T-cell (primary cell): ENCODE data around the gene CST8. TPM values are rescaled to one million over a fixed set of nuclear protein-coding genes. Genes with fewer than 3 reads are reported as not detected.

Experiments
- ATAC-seq, 4 experiments: fragments of 200-7000 bp in 3 of 4; fragments of 150-1000 bp in 1 of 4; cut with Tn5 transposase; replicated peaks in 1 of 4; 1 replicate in 3 of 4; 2 replicates in 1 of 4; pipeline ENCODE4 v1.10.0; 2021; ENCODE audit warnings: moderate library complexity in 3 of 4, mild to moderate bottlenecking in 2 of 4, moderate number of reproducible peaks in 1 of 4
- CTCF ChIA-PET, 2 donors: fragments of 300-600 bp; sonication (Branson Sonifier 250); formaldehyde crosslinking; loops; one replicate each; lab custom pipeline; 2022; ENCODE audit warnings: antibody characterized with exemption in 2 of 2; lab: Charles Lee
- POLR2A ChIA-PET, 2 donors: fragments of 300-600 bp; sonication (Branson Sonifier 250); formaldehyde crosslinking; loops; one replicate each; lab custom pipeline; 2022; ENCODE audit warnings: antibody characterized with exemption in 2 of 2; lab: Charles Lee
- DNase-seq, 35 experiments: peaks; one replicate each; pipeline versions ENCODE4 v3.0.0 to v3.0.0-alpha.2; 2013 to 2023
- H3K27ac ChIP-seq: one replicate; pipeline ENCODE4 v1.5.1; 2013; ENCODE audit warnings: low read length
- H3K27me3 ChIP-seq, 2 experiments: replicated peaks in 1 of 2; 1 replicate in 1 of 2; 2 replicates in 1 of 2; pipeline versions ENCODE4 v1.6.1 to v1.7.0; 2013; ENCODE audit warnings: low read length in 1 of 2, mixed read lengths in 1 of 2; ENCODE audit not compliant: control insufficient read depth in 2 of 2, insufficient read depth in 2 of 2; ENCODE audit errors: extremely low read depth in 1 of 2
- H3K36me3 ChIP-seq, 2 donors: 1 replicate in 1 of 2; 2 replicates in 1 of 2; pipeline versions ENCODE4 v1.6.1 to v1.7.0; 2013; ENCODE audit warnings: low read length in 1 of 2; ENCODE audit not compliant: control insufficient read depth in 2 of 2, insufficient read depth in 1 of 2; ENCODE audit errors: extremely low read depth in 1 of 2
- H3K4me1 ChIP-seq, 2 experiments: 1 replicate in 1 of 2; 2 replicates in 1 of 2; pipeline versions ENCODE4 v1.6.1 to v1.7.0; 2013; ENCODE audit warnings: low read length in 2 of 2, mixed read lengths in 1 of 2; ENCODE audit not compliant: insufficient read depth in 2 of 2, control insufficient read depth in 1 of 2; ENCODE audit errors: extremely low read depth in 1 of 2
- H3K4me3 ChIP-seq, 2 donors: 1 replicate in 1 of 2; 2 replicates in 1 of 2; pipeline versions ENCODE4 v1.5.1 to v1.7.0; 2013; ENCODE audit warnings: mild to moderate bottlenecking in 2 of 2, low read length in 1 of 2, moderate library complexity in 1 of 2; ENCODE audit not compliant: control insufficient read depth in 1 of 2; ENCODE audit errors: extremely low read depth in 1 of 2
- H3K9me3 ChIP-seq: 2 replicates; pipeline ENCODE4 v1.7.0; 2013
- H3K27ac Mint-ChIP-seq, 2 donors: one replicate each; pipeline ENCODE4 v1.8.0; 2020 to 2021; ENCODE audit warnings: mild to moderate bottlenecking in 2 of 2, mixed read lengths in 2 of 2
- H3K27me3 Mint-ChIP-seq, 2 donors: one replicate each; pipeline ENCODE4 v1.8.0; 2021 to 2022; ENCODE audit warnings: mixed read lengths in 2 of 2
- H3K36me3 Mint-ChIP-seq: one replicate; pipeline ENCODE4 v1.8.0; 2021; ENCODE audit warnings: mixed read lengths
- H3K4me1 Mint-ChIP-seq, 3 donors: one replicate each; pipeline ENCODE4 v1.8.0; 2020 to 2022; ENCODE audit warnings: mixed read lengths in 3 of 3, mild to moderate bottlenecking in 1 of 3
- H3K4me3 Mint-ChIP-seq, 3 donors: one replicate each; pipeline ENCODE4 v1.8.0; 2020 to 2022; ENCODE audit warnings: mild to moderate bottlenecking in 3 of 3, mixed read lengths in 3 of 3, moderate library complexity in 3 of 3
- H3K9me3 Mint-ChIP-seq, 3 donors: one replicate each; pipeline ENCODE4 v1.8.0; 2020 to 2022; ENCODE audit warnings: mixed read lengths in 3 of 3
- whole genome bisulfite sequencing: methylation state at CpG from one replicate; pipeline ENCODE4 v1.1.5; 2013; ENCODE audit warnings: missing lambda C conversion rate; ENCODE audit not compliant: insufficient coverage; 5-methylcytosine and 5-hydroxymethylcytosine counted together
- total RNA-seq, 35 experiments: library from RNA in 6 of 35; stranded (reverse) in 6 of 35; fragments of 120-200 nt in 1 of 35; gene quantifications; one replicate each; pipeline versions ENCODE4 v1.2.1 to v1.2.4 and lab custom pipeline; 2013 to 2026

CST8 gene
- total RNA-seq, 5 donors from 2014 or later (not counting 1 experiment from before 2014, with no cell fraction given): not detected

DNA sequence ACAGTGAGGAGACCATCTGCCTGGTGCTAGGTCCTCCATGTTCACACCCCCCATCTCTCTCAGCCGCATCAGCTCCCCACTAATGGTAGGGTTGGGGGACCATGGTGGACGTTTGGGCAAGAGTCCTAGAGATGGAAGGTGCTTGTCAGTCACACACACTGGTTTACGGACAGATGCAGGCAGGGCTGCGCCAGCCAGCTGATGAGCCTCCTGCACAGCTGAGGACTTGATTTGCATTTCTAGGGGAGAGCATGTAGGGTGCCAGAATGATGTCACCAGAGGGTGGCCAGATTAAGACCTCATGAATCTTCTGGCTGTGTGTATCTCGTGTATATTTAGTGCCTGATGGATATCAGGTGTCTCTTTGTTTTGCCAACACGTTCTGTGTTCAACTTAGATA, 28.6 kb downstream of the CST8 start:
- DNase-seq (no peak), ATAC-seq (no peak)
- H3K9me3 ChIP-seq: no peaks in the 10 kb centered on the region
- H3K36me3 ChIP-seq: no peaks in the 10 kb centered on the region
- ChIA-PET POLR2A (no interaction called here), CTCF (no interaction called here)
- Mint-ChIP-seq H3K27ac (no peak overlapping the region), H3K4me3 (no peak overlapping the region), H3K27me3 (peaks cover 0 to 2% of the 10 kb centered on the region in 2 donors), H3K9me3 (no peaks in the 10 kb centered on the region), H3K4me1 (no peaks in the 10 kb centered on the region), H3K36me3 (no peaks in the 10 kb centered on the region)
- H3K4me3 ChIP-seq: no peak overlapping the region
- 70% methylated on average over 3 of the region's 6 CpGs for WGBS
- H3K4me1 ChIP-seq: no peaks in the 10 kb centered on the region
- H3K27me3 ChIP-seq: peaks cover 0 to 7% of the 10 kb centered on the region in 2 experiments
- H3K27ac ChIP-seq: no peak overlapping the region

- H3K27me3 ChIP-seq: peaks cover 0 to 7% of the 10 kb centered on the region in 2 experiments
- H3K4me1 ChIP-seq: no peaks in the 10 kb centered on the region
- no CpG with 5 or more reads among the region's 2 CpGs for WGBS
- ChIA-PET CTCF (no interaction called here), POLR2A (no interaction called here)
- H3K4me3 Mint-ChIP-seq: no peak overlapping the region
- no peaks in the 10 kb centered on the region for H3K4me1 Mint-ChIP-seq
- DNase-seq: no peak
- H3K9me3 Mint-ChIP-seq: no peaks in the 10 kb centered on the region
- ATAC-seq: no peak
- no peak overlapping the region for H3K27ac ChIP-seq
- H3K4me3 ChIP-seq: no peak overlapping the region
- H3K36me3 Mint-ChIP-seq: no peaks in the 10 kb centered on the region
- no peaks in the 10 kb centered on the region for H3K9me3 ChIP-seq
- peaks cover 0 to 2% of the 10 kb centered on the region in 2 donors for H3K27me3 Mint-ChIP-seq
- H3K27ac Mint-ChIP-seq: no peak overlapping the region
- H3K36me3 ChIP-seq: no peaks in the 10 kb centered on the region
Measured at GRCh38 chr20:23520185-23520584, 29.3 kb downstream of the CST8 start.

GRCh38 chr20:23524146-23524545, 33.2 kb downstream of the CST8 start:
- H3K27me3 ChIP-seq: peaks cover 0 to 7% of the 10 kb centered on the region in 2 experiments
- Mint-ChIP-seq H3K4me1 (no peaks in the 10 kb centered on the region), H3K9me3 (peaks cover 9 to 12% (median 11%) of the 10 kb centered on the region in 3 donors), H3K27ac (no peak overlapping the region), H3K36me3 (peaks cover 4% of the 10 kb centered on the region), H3K4me3 (no peak overlapping the region), H3K27me3 (peaks cover 2 to 3% of the 10 kb centered on the region in 2 donors)
- H3K4me3 ChIP-seq: no peak overlapping the region
- no peak for ATAC-seq
- no peaks in the 10 kb centered on the region for H3K4me1 ChIP-seq
- no peaks in the 10 kb centered on the region for H3K9me3 ChIP-seq
- WGBS: 94% methylated on average over 8 of the region's 10 CpGs
- CTCF ChIA-PET: no interaction called here
- H3K36me3 ChIP-seq: no peaks in the 10 kb centered on the region
- DNase-seq: no peak
- H3K27ac ChIP-seq: no peak overlapping the region
- POLR2A ChIA-PET: no interaction called here

DNA sequence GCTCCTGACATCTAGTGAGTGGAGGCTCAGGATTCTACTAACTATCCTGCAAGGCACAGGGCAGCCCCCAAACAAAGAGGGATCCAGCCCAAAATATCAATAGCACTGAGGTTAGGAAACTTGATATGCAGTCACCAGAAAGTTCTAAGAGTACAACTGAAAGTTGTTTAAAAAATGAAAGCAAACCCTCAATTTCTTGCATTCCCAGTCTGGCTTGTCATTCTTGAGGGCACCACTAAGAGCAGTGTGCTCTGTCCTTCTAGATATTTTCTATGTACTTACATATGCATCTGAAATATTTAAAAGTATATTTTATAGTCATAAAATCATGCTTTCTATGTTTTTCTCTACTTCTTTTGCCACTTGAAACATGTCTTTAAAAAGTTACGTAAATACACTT, 35.9 kb downstream of the CST8 start:
- no peaks in the 10 kb centered on the region for H3K9me3 ChIP-seq
- no peak overlapping the region for H3K4me3 Mint-ChIP-seq
- H3K27me3 ChIP-seq: peaks cover 0 to 4% of the 10 kb centered on the region in 2 experiments
- peaks cover 0 to 11% (median 0%) of the 10 kb centered on the region in 3 donors for H3K4me1 Mint-ChIP-seq
- ATAC-seq (no peak), DNase-seq (no peak)
- no peak overlapping the region for H3K4me3 ChIP-seq
- peaks cover 0 to 3% of the 10 kb centered on the region in 2 donors for H3K27me3 Mint-ChIP-seq
- peaks cover 4% of the 10 kb centered on the region for H3K36me3 Mint-ChIP-seq
- H3K4me1 ChIP-seq: no peaks in the 10 kb centered on the region
- CTCF ChIA-PET: no interaction called here
- POLR2A ChIA-PET: no interaction called here
- WGBS: no CpG with 5 or more reads among the region's 1 CpG
- H3K36me3 ChIP-seq: no peaks in the 10 kb centered on the region
- H3K27ac ChIP-seq: no peak overlapping the region
- peaks cover 15 to 19% (median 16%) of the 10 kb centered on the region in 3 donors for H3K9me3 Mint-ChIP-seq
- no peak overlapping the region for H3K27ac Mint-ChIP-seq

- POLR2A ChIA-PET: no interaction called here
- H3K27ac ChIP-seq: no peak overlapping the region
- H3K4me1 Mint-ChIP-seq: peaks cover 0 to 11% (median 0%) of the 10 kb centered on the region in 3 donors
- H3K36me3 Mint-ChIP-seq: peaks cover 4% of the 10 kb centered on the region
- no peak overlapping the region for H3K4me3 ChIP-seq
- no peak for ATAC-seq
- H3K4me1 ChIP-seq: no peaks in the 10 kb centered on the region
- H3K27ac Mint-ChIP-seq: no peak overlapping the region
- peaks cover 15 to 19% (median 16%) of the 10 kb centered on the region in 3 donors for H3K9me3 Mint-ChIP-seq
- CTCF ChIA-PET: no interaction called here
- H3K27me3 ChIP-seq: peaks cover 0 to 4% of the 10 kb centered on the region in 2 experiments
- H3K27me3 Mint-ChIP-seq: peaks cover 0 to 3% of the 10 kb centered on the region in 2 donors
- no peak for DNase-seq
- WGBS: 45% methylated on average over 1 of the region's 1 CpG
- no peaks in the 10 kb centered on the region for H3K9me3 ChIP-seq
- H3K36me3 ChIP-seq: no peaks in the 10 kb centered on the region
- H3K4me3 Mint-ChIP-seq: no peak overlapping the region
Measured at GRCh38 chr20:23528867-23529431, 38.0 kb downstream of the CST8 start.

DNA sequence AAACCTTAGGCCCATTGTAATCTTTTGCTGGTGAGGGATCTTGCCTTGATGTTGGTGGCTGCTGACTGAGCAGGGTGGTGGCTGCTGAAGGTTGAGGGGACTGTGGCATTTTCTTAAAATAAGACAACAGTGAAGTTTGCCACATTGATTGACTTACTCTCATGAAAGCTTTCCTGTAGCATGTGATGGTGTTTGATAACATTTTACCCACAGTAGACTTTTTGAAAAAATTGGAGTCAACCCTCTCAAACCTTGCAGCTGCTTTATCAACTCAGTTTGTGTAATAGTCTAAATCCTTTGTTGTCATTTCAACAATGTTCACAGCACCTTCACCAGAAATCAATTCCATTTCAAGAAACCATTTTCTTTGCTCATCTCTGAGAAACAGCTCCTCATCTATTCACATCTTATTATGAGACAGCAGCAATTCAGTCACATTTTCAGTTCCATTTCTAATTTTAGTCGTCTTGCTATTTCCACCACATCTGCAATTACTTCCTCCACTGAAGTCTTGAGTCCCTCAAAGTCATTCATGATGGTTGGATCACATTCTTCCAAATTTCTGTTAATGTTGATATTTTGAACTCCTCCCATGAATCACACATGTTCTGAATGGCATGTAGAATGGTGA, 40.1 kb downstream of the CST8 start:
- H3K27ac Mint-ChIP-seq: no peak overlapping the region
- no peaks in the 10 kb centered on the region for H3K27me3 Mint-ChIP-seq
- Histone ChIP-seq H3K9me3 (no peaks in the 10 kb centered on the region), H3K36me3 (no peaks in the 10 kb centered on the region), H3K27ac (no peak overlapping the region), H3K4me1 (no peaks in the 10 kb centered on the region), H3K4me3 (no peak overlapping the region), H3K27me3 (peaks cover 0 to 9% of the 10 kb centered on the region in 2 experiments)
- DNase-seq: peak in 2 of 35 experiments; percentile 3 to 6
- WGBS: no CpG with 5 or more reads among the region's 1 CpG
- H3K36me3 Mint-ChIP-seq: peaks cover 4% of the 10 kb centered on the region
- CTCF ChIA-PET: interaction anchor here in 1 of 2 donors (0.6 kb wide), 1 partner anchor 16 kb away, joined by 3 read pairs; no protein-coding TSS in a partner anchor
- no peak for ATAC-seq
- POLR2A ChIA-PET: no interaction called here
- H3K4me1 Mint-ChIP-seq: peaks cover 0 to 11% (median 0%) of the 10 kb centered on the region in 3 donors
- no peak overlapping the region for H3K4me3 Mint-ChIP-seq
- peaks cover 15 to 19% (median 16%) of the 10 kb centered on the region in 3 donors for H3K9me3 Mint-ChIP-seq
